K562 (cell line): ENCODE data around the gene SIT1. TPM values are rescaled to one million over a fixed set of nuclear protein-coding genes. Genes with fewer than 3 reads are reported as not detected.

Experiments
- ARID3A ChIP-seq: IDR thresholded peaks from 2 replicates; pipeline ENCODE4 v1.6.1; 2012; ENCODE audit warnings: low read depth, low read length, improper control_type of control experiment, borderline replicate concordance
- CBX8 ChIP-seq: fragments of 200-600 bp; sonication (generic); IDR thresholded peaks from 2 replicates; pipeline ENCODE4 v1.6.1; 2012; ENCODE audit warnings: borderline replicate concordance, mixed run types, low read depth, mild to moderate bottlenecking, moderate library complexity, mixed read lengths, low read length, control low read depth, inconsistent platforms; ENCODE audit not compliant: poor library complexity, severe bottlenecking; ENCODE audit errors: extremely low read depth
- EP400 ChIP-seq: fragments of 450-650 bp; IDR thresholded peaks from 2 replicates; pipeline ENCODE4 v1.6.1; 2017; ENCODE audit warnings: antibody characterized with exemption, mild to moderate bottlenecking, moderate library complexity
- GATA2 ChIP-seq: sonication (generic); formaldehyde crosslinking; IDR thresholded peaks from 2 replicates; pipeline ENCODE4 v1.4.0; 2020; ENCODE audit warnings: mild to moderate bottlenecking, missing genetic modification reagents
- HINFP ChIP-seq: fragments of 450-650 bp; conservative IDR thresholded peaks from 2 replicates; pipeline ENCODE4 v1.6.1; 2016; ENCODE audit warnings: missing genetic modification characterization, low read depth, mild to moderate bottlenecking, control low read depth, missing compliant biosample characterization
- HNRNPL ChIP-seq: fragments of 200-400 bp; formaldehyde crosslinking; IDR thresholded peaks from 2 replicates; pipeline ENCODE4 v1.6.1; 2017; ENCODE audit warnings: low read depth, mild to moderate bottlenecking, low read length
- IRF2 ChIP-seq: sonication (generic); formaldehyde crosslinking; IDR thresholded peaks from 2 replicates; pipeline ENCODE4 v1.8.1; 2022; ENCODE audit warnings: mild to moderate bottlenecking, missing genetic modification reagents
- MEIS2 ChIP-seq: fragments of 450-650 bp; IDR thresholded peaks from 2 replicates; pipeline ENCODE4 v1.6.1; 2014; ENCODE audit warnings: mild to moderate bottlenecking; ENCODE audit not compliant: partially characterized antibody
- NEUROD1 ChIP-seq: fragments of 150-350 bp; IDR thresholded peaks from 2 replicates; pipeline ENCODE4 v1.6.1; 2014; ENCODE audit warnings: borderline replicate concordance, low read length, low read depth; ENCODE audit not compliant: partially characterized antibody
- PCBP2 ChIP-seq: fragments of 200-400 bp; formaldehyde crosslinking; IDR thresholded peaks from 2 replicates; pipeline ENCODE4 v1.6.1; 2018; ENCODE audit warnings: low read length, low read depth, mild to moderate bottlenecking, moderate library complexity; ENCODE audit not compliant: poor library complexity, severe bottlenecking
- PRMT5 ChIP-seq: sonication (generic); formaldehyde crosslinking; IDR thresholded peaks from 2 replicates; pipeline ENCODE4 v1.5.0; 2020; ENCODE audit warnings: missing genetic modification reagents
- SRF ChIP-seq, 2 experiments: fragments of 250-450, 450-650 bp in 1 of 2; sonication (Bioruptor Pico) in 1 of 2; sonication (generic) in 1 of 2; formaldehyde crosslinking; IDR thresholded peaks; 2 replicates each; pipeline versions ENCODE4 v1.5.0 to v1.5.1; 2020 to 2022; ENCODE audit warnings: mild to moderate bottlenecking in 1 of 2, missing genetic modification reagents in 1 of 2
- ZBTB17 ChIP-seq: fragments of 450-650 bp; formaldehyde crosslinking; IDR thresholded peaks from 2 replicates; pipeline ENCODE4 v1.4.0; 2020; ENCODE audit warnings: mild to moderate bottlenecking
- ZNF133 ChIP-seq: fragments of 250-450 bp; sonication (Bioruptor Pico); IDR thresholded peaks from 2 replicates; pipeline ENCODE4 v1.4.0; 2020; ENCODE audit warnings: mild to moderate bottlenecking
- ZNF277 ChIP-seq: fragments of 250-450 bp; sonication (Bioruptor Pico); IDR thresholded peaks from 2 replicates; pipeline ENCODE4 v1.8.0; 2022; ENCODE audit warnings: inconsistent platforms, mild to moderate bottlenecking, moderate library complexity, borderline replicate concordance
- polyA plus RNA-seq, 8 experiments: library from polyadenylated mRNA; depleted of rRNA in 4 of 8; stranded (reverse) in 5 of 8; unstranded in 3 of 8; fragments of >200 nt; fragmentation: Nextera tagmentation in 2 of 8; fragmentation: Illumina TruSeq in 1 of 8; extraction: Ambion mirVana in 2 of 8; extraction: Trizol in 1 of 8; gene quantifications; 2 replicates each; pipeline versions ENCODE4 v1.2.1 to v1.2.3, GENCODE V29; 2011 to 2014; ENCODE audit warnings: inconsistent platforms in 1 of 8, missing spikeins in 1 of 8
- total RNA-seq, 7 experiments: library from RNA; depleted of rRNA in 6 of 7; stranded (reverse); fragments of >200 nt in 6 of 7; fragmentation: Illumina TruSeq in 2 of 7; extraction: Trizol in 2 of 7; gene quantifications; 2 replicates each; pipeline versions ENCODE4 v1.2.1 to v1.2.3, GENCODE V29; 2011 to 2021; ENCODE audit warnings: low replicate concordance in 1 of 7
- TF ChIP-seq, protein P1 (sequence below), 2 experiments: IDR thresholded peaks; 2 replicates each; pipeline ENCODE4 v1.6.1; 2012; ENCODE audit warnings: improper control_type of control experiment in 2 of 2, low read depth in 2 of 2, low read length in 2 of 2, borderline replicate concordance in 1 of 2
- TF ChIP-seq, protein P2 (sequence below): fragments of 450-650 bp; IDR thresholded peaks from 2 replicates; pipeline ENCODE4 v1.6.1; 2016; ENCODE audit warnings: mild to moderate bottlenecking

Gene SIT1
- total and polyA plus RNA-seq, 9 of the 15 experiments (the other 6 are each of a cell fraction or from before 2014, with no cell fraction given): not detected

DNA sequence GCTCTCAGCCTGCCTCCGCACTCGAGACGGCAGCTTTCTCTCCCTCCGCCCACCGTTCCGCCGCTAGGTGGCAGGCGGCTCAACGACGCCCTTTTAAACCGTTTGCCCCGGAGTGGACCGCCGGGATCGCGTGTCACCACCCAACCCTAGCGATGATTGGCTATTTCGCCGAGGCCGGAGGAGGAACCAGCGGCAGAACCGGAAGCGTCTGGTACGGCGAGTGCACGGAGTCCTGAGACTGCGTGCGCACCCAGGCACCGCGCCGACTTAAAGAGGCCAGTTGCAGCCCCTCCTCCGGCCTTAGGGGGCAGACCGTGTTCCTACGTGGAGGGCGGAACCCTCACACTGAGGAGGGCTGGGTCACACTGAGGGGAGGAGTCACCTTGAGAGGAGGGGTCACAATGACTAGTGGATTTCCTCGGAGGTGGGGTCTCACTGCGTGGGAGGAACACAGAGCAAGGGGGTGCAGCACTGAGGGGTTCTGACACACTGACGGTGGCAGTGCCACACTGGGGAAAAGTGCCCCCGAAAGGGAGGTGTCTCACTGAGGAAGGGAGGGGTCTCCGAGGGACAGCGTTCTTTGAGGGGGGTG lies 46.6 kb downstream of the SIT1 start (continued):
- TF ChIP-seq ARID3A (no peak), MEIS2 (peak; percentile 71), IRF2 (CRISPR knock-in tag) (no peak), HNRNPL (no peak), SRF (CRISPR knock-in tag; IDR thresholded peaks at IDR 0.05) (peak in 1 of 2 experiments; percentile 65; a peak in 2 of 4 replicates), GATA2 (CRISPR knock-in tag) (no peak), ZBTB17 (CRISPR knock-in tag) (no peak), ZNF133 (no peak), HINFP (tag) (no peak), PCBP2 (no peak), EP400 (peak; percentile 63; the same call in 1 of the 2 replicates), ZNF277 (CRISPR knock-in tag) (no peak), CBX8 (no peak), PRMT5 (CRISPR knock-in tag) (no peak), NEUROD1 (peak; percentile 42)
- TF ChIP-seq, protein P1, sequence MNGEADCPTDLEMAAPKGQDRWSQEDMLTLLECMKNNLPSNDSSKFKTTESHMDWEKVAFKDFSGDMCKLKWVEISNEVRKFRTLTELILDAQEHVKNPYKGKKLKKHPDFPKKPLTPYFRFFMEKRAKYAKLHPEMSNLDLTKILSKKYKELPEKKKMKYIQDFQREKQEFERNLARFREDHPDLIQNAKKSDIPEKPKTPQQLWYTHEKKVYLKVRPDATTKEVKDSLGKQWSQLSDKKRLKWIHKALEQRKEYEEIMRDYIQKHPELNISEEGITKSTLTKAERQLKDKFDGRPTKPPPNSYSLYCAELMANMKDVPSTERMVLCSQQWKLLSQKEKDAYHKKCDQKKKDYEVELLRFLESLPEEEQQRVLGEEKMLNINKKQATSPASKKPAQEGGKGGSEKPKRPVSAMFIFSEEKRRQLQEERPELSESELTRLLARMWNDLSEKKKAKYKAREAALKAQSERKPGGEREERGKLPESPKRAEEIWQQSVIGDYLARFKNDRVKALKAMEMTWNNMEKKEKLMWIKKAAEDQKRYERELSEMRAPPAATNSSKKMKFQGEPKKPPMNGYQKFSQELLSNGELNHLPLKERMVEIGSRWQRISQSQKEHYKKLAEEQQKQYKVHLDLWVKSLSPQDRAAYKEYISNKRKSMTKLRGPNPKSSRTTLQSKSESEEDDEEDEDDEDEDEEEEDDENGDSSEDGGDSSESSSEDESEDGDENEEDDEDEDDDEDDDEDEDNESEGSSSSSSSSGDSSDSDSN (IDR thresholded peaks at IDR 0.05; ENCODE audit: borderline replicate concordance in 1 of 2, low read depth in 2 of 2, low read length in 2 of 2): 0 out of 4 replicates have a peak, but pooled peaks of 1 of the 2 experiments have one; percentile 34
- TF ChIP-seq, protein P2, sequence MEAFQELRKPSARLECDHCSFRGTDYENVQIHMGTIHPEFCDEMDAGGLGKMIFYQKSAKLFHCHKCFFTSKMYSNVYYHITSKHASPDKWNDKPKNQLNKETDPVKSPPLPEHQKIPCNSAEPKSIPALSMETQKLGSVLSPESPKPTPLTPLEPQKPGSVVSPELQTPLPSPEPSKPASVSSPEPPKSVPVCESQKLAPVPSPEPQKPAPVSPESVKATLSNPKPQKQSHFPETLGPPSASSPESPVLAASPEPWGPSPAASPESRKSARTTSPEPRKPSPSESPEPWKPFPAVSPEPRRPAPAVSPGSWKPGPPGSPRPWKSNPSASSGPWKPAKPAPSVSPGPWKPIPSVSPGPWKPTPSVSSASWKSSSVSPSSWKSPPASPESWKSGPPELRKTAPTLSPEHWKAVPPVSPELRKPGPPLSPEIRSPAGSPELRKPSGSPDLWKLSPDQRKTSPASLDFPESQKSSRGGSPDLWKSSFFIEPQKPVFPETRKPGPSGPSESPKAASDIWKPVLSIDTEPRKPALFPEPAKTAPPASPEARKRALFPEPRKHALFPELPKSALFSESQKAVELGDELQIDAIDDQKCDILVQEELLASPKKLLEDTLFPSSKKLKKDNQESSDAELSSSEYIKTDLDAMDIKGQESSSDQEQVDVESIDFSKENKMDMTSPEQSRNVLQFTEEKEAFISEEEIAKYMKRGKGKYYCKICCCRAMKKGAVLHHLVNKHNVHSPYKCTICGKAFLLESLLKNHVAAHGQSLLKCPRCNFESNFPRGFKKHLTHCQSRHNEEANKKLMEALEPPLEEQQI: peak; percentile 80
